ENCODE measurements around the gene RC3H2. TPM values are rescaled to one million over a fixed set of nuclear protein-coding genes. Genes with fewer than 3 reads are reported as not detected.
"Not testable (repeated sequence)": the region's sequence is repeated elsewhere in the genome, so short reads cannot be mapped to it uniquely, and the experiment has no call there.

The RC3H2 gene
- polyA plus RNA-seq, 4 donors: 8.6 to 28.1 (median 11.0) TPM

- Histone ChIP-seq H3K27ac (ENCODE audit: low read depth in 1 of 3, low read length in 2 of 3) (peak overlapping the region in 1 of 3 donors; percentile 58), H3K9me3 (ENCODE audit: control insufficient read depth in 2 of 2, insufficient read depth in 1 of 2, low read depth in 1 of 2, low read length in 1 of 2) (no peaks in the 10 kb centered on the region), H3K27me3 (ENCODE audit: control insufficient read depth in 3 of 3, insufficient read depth in 3 of 3, low read length in 3 of 3) (no peaks in the 10 kb centered on the region), H3K4me1 (ENCODE audit: control insufficient read depth in 3 of 3, insufficient read depth in 2 of 3, low read depth in 1 of 3, low read length in 2 of 3) (no peaks in the 10 kb centered on the region), H3K4me3 (ENCODE audit: low read depth in 1 of 3, low read length in 3 of 3) (no peak overlapping the region), H3K36me3 (ENCODE audit: control insufficient read depth in 3 of 3, insufficient read depth in 2 of 3, low read depth in 1 of 3, low read length in 3 of 3) (peaks cover 3 to 25% (median 4%) of the 10 kb centered on the region in 3 donors)
- FAIRE-seq (no peak), DNase-seq (peak in 1 of 2 donors; percentile 7)
- WGBS, 3 donors: 66 to 82% (median 73%) methylated on average over 17 of the region's 17 CpGs
Measured at GRCh38 chr9:122816163-122816867, 88.8 kb downstream of the RC3H2 start.

- Histone ChIP-seq H3K27ac (ENCODE audit: low read depth in 1 of 3, low read length in 2 of 3) (peak overlapping the region in 1 of 3 donors; percentile 58), H3K4me3 (ENCODE audit: low read depth in 1 of 3, low read length in 3 of 3) (no peak overlapping the region), H3K27me3 (ENCODE audit: control insufficient read depth in 3 of 3, insufficient read depth in 3 of 3, low read length in 3 of 3) (no peaks in the 10 kb centered on the region), H3K36me3 (ENCODE audit: control insufficient read depth in 3 of 3, insufficient read depth in 2 of 3, low read depth in 1 of 3, low read length in 3 of 3) (peaks cover 3 to 24% (median 4%) of the 10 kb centered on the region in 3 donors), H3K4me1 (ENCODE audit: control insufficient read depth in 3 of 3, insufficient read depth in 2 of 3, low read depth in 1 of 3, low read length in 2 of 3) (no peaks in the 10 kb centered on the region), H3K9me3 (ENCODE audit: control insufficient read depth in 2 of 2, insufficient read depth in 1 of 2, low read depth in 1 of 2, low read length in 1 of 2) (no peaks in the 10 kb centered on the region)
- no peak for FAIRE-seq
- no peak for DNase-seq
Measured at GRCh38 chr9:122815544-122815943, 89.6 kb downstream of the RC3H2 start.

- WGBS, 3 donors: 64 to 70% (median 66%) methylated on average over 6 of the region's 6 CpGs
- no peak for FAIRE-seq
Measured at GRCh38 chr9:122814545-122814944, 90.6 kb downstream of the RC3H2 start.

GRCh38 chr9:122812736-122813135 lies 92.4 kb downstream of the RC3H2 start:
- no peak overlapping the region for H3K27ac ChIP-seq (ENCODE audit: low read depth in 1 of 3, low read length in 2 of 3)
- 41 to 72% (median 57%) methylated on average over 4 of the region's 4 CpGs for WGBS, 3 donors

More at GRCh38 chr9:122814545-122814944, 90.6 kb downstream of the RC3H2 start:
- Histone ChIP-seq H3K27me3 (ENCODE audit: control insufficient read depth in 3 of 3, insufficient read depth in 3 of 3, low read length in 3 of 3) (no peaks in the 10 kb centered on the region), H3K36me3 (ENCODE audit: control insufficient read depth in 3 of 3, insufficient read depth in 2 of 3, low read depth in 1 of 3, low read length in 3 of 3) (peaks cover 0 to 18% (median 2%) of the 10 kb centered on the region in 3 donors), H3K9me3 (ENCODE audit: control insufficient read depth in 2 of 2, insufficient read depth in 1 of 2, low read depth in 1 of 2, low read length in 1 of 2) (no peaks in the 10 kb centered on the region), H3K4me3 (ENCODE audit: low read depth in 1 of 3, low read length in 3 of 3) (no peak overlapping the region), H3K27ac (ENCODE audit: low read depth in 1 of 3, low read length in 2 of 3) (no peak overlapping the region), H3K4me1 (ENCODE audit: control insufficient read depth in 3 of 3, insufficient read depth in 2 of 3, low read depth in 1 of 3, low read length in 2 of 3) (no peaks in the 10 kb centered on the region)
- DNase-seq: no peak

GRCh38 chr9:122810306-122810946 lies 94.7 kb downstream of the RC3H2 start:
- Histone ChIP-seq H3K27ac (ENCODE audit: low read depth in 1 of 3, low read length in 2 of 3) (no peak overlapping the region), H3K9me3 (ENCODE audit: control insufficient read depth in 2 of 2, insufficient read depth in 1 of 2, low read depth in 1 of 2, low read length in 1 of 2) (peaks cover 0 to 5% of the 10 kb centered on the region in 2 donors), H3K4me3 (ENCODE audit: low read depth in 1 of 3, low read length in 3 of 3) (no peak overlapping the region), H3K4me1 (ENCODE audit: control insufficient read depth in 3 of 3, insufficient read depth in 2 of 3, low read depth in 1 of 3, low read length in 2 of 3) (no peaks in the 10 kb centered on the region), H3K36me3 (ENCODE audit: control insufficient read depth in 3 of 3, insufficient read depth in 2 of 3, low read depth in 1 of 3, low read length in 3 of 3) (no peaks in the 10 kb centered on the region), H3K27me3 (ENCODE audit: control insufficient read depth in 3 of 3, insufficient read depth in 3 of 3, low read length in 3 of 3) (no peaks in the 10 kb centered on the region)
- peak; percentile 84 to 89 for DNase-seq
- WGBS, 3 donors: 2 to 5% (median 2%) methylated on average over 8 of the region's 8 CpGs
- no peak for FAIRE-seq

More at GRCh38 chr9:122812736-122813135, 92.4 kb downstream of the RC3H2 start:
- DNase-seq: no peak
- no peaks in the 10 kb centered on the region for H3K27me3 ChIP-seq (ENCODE audit: control insufficient read depth in 3 of 3, insufficient read depth in 3 of 3, low read length in 3 of 3)
- no peak for FAIRE-seq
- H3K9me3 ChIP-seq (ENCODE audit: control insufficient read depth in 2 of 2, insufficient read depth in 1 of 2, low read depth in 1 of 2, low read length in 1 of 2): no peaks in the 10 kb centered on the region
- H3K4me1 ChIP-seq (ENCODE audit: control insufficient read depth in 3 of 3, insufficient read depth in 2 of 3, low read depth in 1 of 3, low read length in 2 of 3): no peaks in the 10 kb centered on the region
- H3K36me3 ChIP-seq (ENCODE audit: control insufficient read depth in 3 of 3, insufficient read depth in 2 of 3, low read depth in 1 of 3, low read length in 3 of 3): peaks cover 0 to 14% (median 0%) of the 10 kb centered on the region in 3 donors
- no peak overlapping the region for H3K4me3 ChIP-seq (ENCODE audit: low read depth in 1 of 3, low read length in 3 of 3)

- H3K36me3 ChIP-seq (ENCODE audit: control insufficient read depth in 3 of 3, insufficient read depth in 2 of 3, low read depth in 1 of 3, low read length in 3 of 3); H3K9me3 ChIP-seq (ENCODE audit: control insufficient read depth in 2 of 2, insufficient read depth in 1 of 2, low read depth in 1 of 2, low read length in 1 of 2); FAIRE-seq; H3K4me3 ChIP-seq (ENCODE audit: low read depth in 1 of 3, low read length in 3 of 3); H3K4me1 ChIP-seq (ENCODE audit: control insufficient read depth in 3 of 3, insufficient read depth in 2 of 3, low read depth in 1 of 3, low read length in 2 of 3); H3K27ac ChIP-seq (ENCODE audit: low read depth in 1 of 3, low read length in 2 of 3); H3K27me3 ChIP-seq (ENCODE audit: control insufficient read depth in 3 of 3, insufficient read depth in 3 of 3, low read length in 3 of 3): not testable (repeated sequence)
- peak; percentile 16 to 35 for DNase-seq
- 15 to 55% (median 44%) methylated on average over 7 of the region's 7 CpGs for WGBS, 3 donors
Measured at GRCh38 chr9:122809261-122809660, 95.9 kb downstream of the RC3H2 start.

- Histone ChIP-seq H3K27me3 (ENCODE audit: control insufficient read depth in 3 of 3, insufficient read depth in 3 of 3, low read length in 3 of 3) (no peaks in the 10 kb centered on the region), H3K4me3 (ENCODE audit: low read depth in 1 of 3, low read length in 3 of 3) (no peak overlapping the region), H3K4me1 (ENCODE audit: control insufficient read depth in 3 of 3, insufficient read depth in 2 of 3, low read depth in 1 of 3, low read length in 2 of 3) (no peaks in the 10 kb centered on the region), H3K36me3 (ENCODE audit: control insufficient read depth in 3 of 3, insufficient read depth in 2 of 3, low read depth in 1 of 3, low read length in 3 of 3) (no peaks in the 10 kb centered on the region), H3K9me3 (ENCODE audit: control insufficient read depth in 2 of 2, insufficient read depth in 1 of 2, low read depth in 1 of 2, low read length in 1 of 2) (peaks cover 0 to 5% of the 10 kb centered on the region in 2 donors), H3K27ac (ENCODE audit: low read depth in 1 of 3, low read length in 2 of 3) (no peak overlapping the region)
- no peak for DNase-seq
- no peak for FAIRE-seq
- 95 to 96% (median 96%) methylated on average over 3 of the region's 3 CpGs for WGBS, 3 donors
Measured at GRCh38 chr9:122808141-122808540, 97.0 kb downstream of the RC3H2 start.

- H3K9me3 ChIP-seq (ENCODE audit: control insufficient read depth in 2 of 2, insufficient read depth in 1 of 2, low read depth in 1 of 2, low read length in 1 of 2): peaks cover 0 to 5% of the 10 kb centered on the region in 2 donors
- DNase-seq (no peak), FAIRE-seq (no peak)
- WGBS, 3 donors: 62 to 83% (median 70%) methylated on average over 1 of the region's 1 CpG
- H3K27ac ChIP-seq (ENCODE audit: low read depth in 1 of 3, low read length in 2 of 3): no peak overlapping the region
- no peaks in the 10 kb centered on the region for H3K36me3 ChIP-seq (ENCODE audit: control insufficient read depth in 3 of 3, insufficient read depth in 2 of 3, low read depth in 1 of 3, low read length in 3 of 3)
- no peaks in the 10 kb centered on the region for H3K27me3 ChIP-seq (ENCODE audit: control insufficient read depth in 3 of 3, insufficient read depth in 3 of 3, low read length in 3 of 3)
- H3K4me1 ChIP-seq (ENCODE audit: control insufficient read depth in 3 of 3, insufficient read depth in 2 of 3, low read depth in 1 of 3, low read length in 2 of 3): no peaks in the 10 kb centered on the region
- no peak overlapping the region for H3K4me3 ChIP-seq (ENCODE audit: low read depth in 1 of 3, low read length in 3 of 3)
Measured at GRCh38 chr9:122807271-122807900, 97.8 kb downstream of the RC3H2 start.
